Activated CD4-positive, alpha-beta memory T cell treated with anti-CD3 and anti-CD28 coated beads, Interleukin-2, amount 10 ng/mL, durations not matched to agents 7 days and 5 days (primary cell): Measurements from ENCODE around the gene TMC8. TPM values are rescaled to one million over a fixed set of nuclear protein-coding genes. Genes with fewer than 3 reads are reported as not detected.
A peak's percentile ranks its signal among the peaks of the same experiment; 100 is the strongest.

Experiments
- CTCF ChIA-PET: fragments of 350-600 bp; sonication (Branson Sonifier 250); formaldehyde crosslinking; loops from one replicate; lab custom pipeline; 2021; ENCODE audit warnings: antibody characterized with exemption, inconsistent platforms; lab: Charles Lee
- POLR2A ChIA-PET: fragments of 350-600 bp; sonication (Branson Sonifier 250); formaldehyde crosslinking; loops from one replicate; lab custom pipeline; 2021; ENCODE audit warnings: antibody characterized with exemption; lab: Charles Lee
- DNase-seq: peaks from one replicate; pipeline ENCODE4 v3.0.0-alpha.2; 2020
- H3K27ac Mint-ChIP-seq: one replicate; pipeline ENCODE4 v1.8.0; 2021; ENCODE audit warnings: mild to moderate bottlenecking, mixed read lengths
- H3K27me3 Mint-ChIP-seq: one replicate; pipeline ENCODE4 v1.8.0; 2021; ENCODE audit warnings: mixed read lengths
- H3K36me3 Mint-ChIP-seq: one replicate; pipeline ENCODE4 v1.8.0; 2021; ENCODE audit warnings: low read depth, mixed read lengths
- H3K4me1 Mint-ChIP-seq: one replicate; pipeline ENCODE4 v1.8.0; 2021; ENCODE audit warnings: mixed read lengths
- H3K4me3 Mint-ChIP-seq: one replicate; pipeline ENCODE4 v1.8.0; 2021; ENCODE audit warnings: mild to moderate bottlenecking, mixed read lengths
- H3K9me3 Mint-ChIP-seq: one replicate; pipeline ENCODE4 v1.8.0; 2021; ENCODE audit warnings: mixed read lengths
- total RNA-seq, 2 experiments: library from RNA; stranded (reverse); gene quantifications; one replicate each; pipeline ENCODE4 v1.2.3, GENCODE V29; 2021

Gene TMC8
- total RNA-seq, 2 experiments from 2014 or later = 316 to 334 TPM

DNA sequence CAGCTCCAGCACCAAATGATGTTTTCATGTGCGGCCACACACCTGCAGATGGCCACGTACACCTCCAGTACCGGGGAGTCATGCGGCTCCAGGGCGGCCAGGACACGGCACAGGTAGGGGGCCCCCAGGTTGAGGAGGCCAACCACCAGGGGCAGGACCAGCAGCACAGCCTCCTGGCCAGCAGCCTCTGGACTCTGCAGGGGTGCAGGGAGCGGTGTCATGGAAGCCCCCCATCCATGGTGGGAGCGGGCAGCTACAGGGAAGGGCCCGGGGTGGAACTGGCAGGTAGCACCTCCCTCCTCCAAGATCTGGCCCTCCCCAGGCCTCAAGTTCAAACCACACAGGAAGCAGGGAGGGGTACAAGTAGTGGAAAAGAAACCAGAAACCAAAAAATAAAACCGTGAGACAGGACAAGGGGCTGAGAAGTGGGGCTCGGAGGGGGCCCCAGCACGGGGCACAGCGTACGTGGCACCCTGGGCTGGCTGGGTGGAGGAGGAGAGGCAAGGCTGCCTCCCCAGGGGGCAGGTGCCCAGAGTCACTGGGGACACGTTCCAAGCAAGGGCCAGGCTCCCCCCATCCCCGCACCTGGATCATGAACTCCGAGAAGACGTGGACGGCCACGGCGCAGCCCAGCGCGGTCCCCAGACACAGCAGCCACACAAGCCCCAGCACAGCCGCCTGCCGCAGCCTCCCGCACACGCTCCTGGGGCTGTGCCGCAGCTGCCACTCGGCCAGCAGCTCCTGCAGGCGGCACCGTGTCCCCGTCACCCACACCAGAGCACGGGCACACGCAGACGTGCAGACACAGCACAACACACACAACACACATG is 9.4 kb upstream of the TMC8 start:
- Mint-ChIP-seq H3K36me3 (peaks cover 72% of the 10 kb centered on the region), H3K4me1 (peaks cover 66% of the 10 kb centered on the region), H3K4me3 (peak overlapping the region; percentile 84), H3K27me3 (no peaks in the 10 kb centered on the region), H3K9me3 (no peaks in the 10 kb centered on the region), H3K27ac (peak overlapping the region; percentile 88)
- ChIA-PET POLR2A (interaction anchor here (1.1 to 16.9 kb wide), 6 partner anchors 8 to 163 kb away, joined by 3 to 332 read pairs (median 36); partner anchors contain the start of genes BIRC5, TMC6, TMC8 and TNRC6C), CTCF (interaction anchor here (0.9 to 10.1 kb wide), 2 partner anchors 9 to 15 kb away, joined by 4 to 106 read pairs; no protein-coding TSS in a partner anchor)
- peak; percentile 78 for DNase-seq

DNA sequence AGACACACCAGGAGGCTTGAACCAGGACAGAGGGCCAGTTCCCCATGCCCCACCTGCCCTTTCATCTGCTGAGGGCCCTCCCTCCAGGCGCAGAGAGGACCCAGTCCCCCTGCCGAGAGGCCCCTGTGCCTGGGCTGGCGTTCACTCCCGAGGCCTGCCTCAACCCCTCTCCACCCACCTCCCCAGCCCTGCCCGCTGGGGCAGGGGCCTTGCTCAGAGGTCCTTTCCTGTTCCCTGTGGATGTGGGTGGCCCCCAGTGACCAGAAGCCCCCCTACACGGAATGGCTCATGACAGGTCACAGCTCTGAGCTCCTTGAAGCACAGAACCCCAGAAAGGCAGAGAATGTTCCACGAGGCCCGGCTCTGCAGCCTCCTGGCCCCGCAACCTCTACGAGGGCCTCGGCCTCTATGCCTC is 8.8 kb upstream of the TMC8 start:
- no peak for DNase-seq
- POLR2A ChIA-PET = interaction anchor here (1.6 to 16.9 kb wide), 5 partner anchors 7 to 164 kb away, joined by 3 to 332 read pairs (median 68); partner anchors contain the start of genes BIRC5, TMC6, TMC8 and TNRC6C
- Mint-ChIP-seq H3K36me3 (peaks cover 74% of the 10 kb centered on the region), H3K27ac (peak overlapping the region; percentile 88), H3K4me1 (peaks cover 70% of the 10 kb centered on the region), H3K27me3 (no peaks in the 10 kb centered on the region), H3K4me3 (peak overlapping the region; percentile 84), H3K9me3 (no peaks in the 10 kb centered on the region)
- CTCF ChIA-PET = interaction anchor here (0.9 to 10.1 kb wide), 2 partner anchors 9 to 15 kb away, joined by 4 to 106 read pairs; no protein-coding TSS in a partner anchor

DNA sequence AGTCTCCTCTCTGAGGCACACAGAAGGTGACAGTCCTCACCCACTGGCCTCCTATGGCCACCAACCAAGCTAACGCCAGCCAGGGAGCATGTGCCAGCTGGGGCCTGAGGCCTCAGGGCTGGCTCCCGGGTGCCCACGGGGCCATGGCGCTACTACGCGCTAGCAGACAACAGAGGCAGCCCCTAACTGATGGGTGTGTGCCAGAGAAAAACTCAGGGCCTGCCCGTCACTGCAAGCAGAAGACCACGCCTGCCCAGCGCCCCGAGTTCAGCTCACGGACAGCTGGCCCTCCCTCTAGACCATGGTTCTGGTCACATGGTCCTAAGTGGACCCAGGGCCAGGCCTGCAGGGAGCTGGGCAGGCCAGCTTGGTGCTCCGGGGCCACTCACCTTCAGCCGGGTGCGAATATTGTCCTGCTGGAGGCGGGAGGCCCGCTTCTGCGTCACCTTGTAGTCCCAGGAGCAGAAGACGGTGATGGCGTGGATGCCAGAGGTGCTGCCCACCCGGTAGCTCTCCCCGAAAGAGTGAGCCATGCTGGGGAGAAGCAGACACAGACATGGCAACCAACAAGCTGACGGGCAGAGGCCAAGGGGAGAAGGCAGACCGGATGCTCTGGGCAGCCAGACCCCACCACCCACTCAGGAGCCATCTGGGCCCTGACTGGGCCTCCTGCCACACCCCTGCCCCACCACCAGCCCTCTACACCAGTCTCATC is 8.2 kb upstream of the TMC8 start:
- Mint-ChIP-seq H3K9me3 (no peaks in the 10 kb centered on the region), H3K27me3 (no peaks in the 10 kb centered on the region), H3K27ac (peak overlapping the region; percentile 88), H3K4me3 (peak overlapping the region; percentile 84), H3K4me1 (peaks cover 69% of the 10 kb centered on the region), H3K36me3 (peaks cover 77% of the 10 kb centered on the region)
- CTCF ChIA-PET = interaction anchor here (0.9 to 10.1 kb wide), 2 partner anchors 10 to 14 kb away, joined by 4 to 106 read pairs; no protein-coding TSS in a partner anchor
- POLR2A ChIA-PET = interaction anchor here (1.6 to 16.9 kb wide), 5 partner anchors 7 to 164 kb away, joined by 3 to 332 read pairs (median 68); partner anchors contain the start of genes BIRC5, TMC6, TMC8 and TNRC6C
- DNase-seq = peak; percentile 19

DNA sequence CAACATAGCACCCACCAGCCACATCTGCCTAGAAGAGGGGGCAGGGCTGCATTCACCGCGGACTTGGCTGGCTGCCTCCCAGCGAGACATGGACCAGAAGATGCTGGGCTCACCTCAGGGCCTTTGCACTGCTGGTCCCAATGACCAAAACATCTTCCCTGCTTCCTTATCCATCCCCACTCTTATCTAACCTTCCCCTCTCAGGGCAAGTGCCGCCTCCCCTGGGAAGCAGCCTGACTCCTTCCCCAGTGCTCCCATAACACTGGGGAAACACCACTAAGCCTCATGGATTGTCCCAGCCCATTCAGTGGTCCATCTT is 7.7 kb upstream of the TMC8 start:
- Mint-ChIP-seq H3K9me3 (no peaks in the 10 kb centered on the region), H3K36me3 (peaks cover 80% of the 10 kb centered on the region), H3K27me3 (no peaks in the 10 kb centered on the region), H3K27ac (peak overlapping the region; percentile 88), H3K4me1 (peaks cover 69% of the 10 kb centered on the region), H3K4me3 (peak overlapping the region; percentile 84)
- ChIA-PET POLR2A (interaction anchor here (5.8 to 16.9 kb wide), 3 partner anchors 6 to 16 kb away, joined by 68 to 332 read pairs (median 197); partner anchors contain the start of genes TMC6 and TMC8), CTCF (interaction anchor here (10.1 kb wide), 1 partner anchor 14 kb away, joined by 106 read pairs; no protein-coding TSS in a partner anchor)
- DNase-seq = no peak

DNA sequence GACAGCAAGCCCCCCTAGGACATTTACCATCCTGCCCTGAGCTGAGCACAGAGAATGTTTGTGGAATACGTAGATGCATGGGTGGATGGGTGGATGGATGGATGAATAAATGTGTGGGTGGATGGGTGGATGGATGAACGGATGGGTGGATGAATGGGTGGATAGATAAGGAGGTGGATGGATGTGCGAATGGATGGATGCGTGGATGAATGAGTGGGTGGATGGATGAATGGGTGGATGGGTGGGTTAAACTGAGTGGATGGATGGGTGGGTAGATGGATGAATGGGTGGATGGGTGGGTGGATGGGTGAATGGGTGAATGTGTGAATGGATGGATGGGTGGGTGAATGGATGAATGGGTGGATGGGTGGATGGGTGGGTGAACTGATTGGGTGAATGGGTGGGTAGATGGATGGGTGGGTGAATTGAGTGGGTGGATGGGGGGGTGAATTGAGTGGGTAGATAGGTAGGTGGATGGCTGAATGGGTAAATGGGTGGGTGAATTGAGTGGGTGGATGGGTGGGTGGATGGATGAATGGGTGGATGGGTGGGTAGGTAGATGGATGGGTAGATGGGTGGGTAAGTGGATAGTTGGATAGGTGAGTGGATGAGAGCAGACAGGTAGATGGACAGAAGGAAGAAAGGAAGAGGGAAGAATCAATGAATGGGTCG is 7.2 kb upstream of the TMC8 start:
- Mint-ChIP-seq H3K27ac (peak overlapping the region; percentile 88), H3K27me3 (no peaks in the 10 kb centered on the region), H3K36me3 (peaks cover 77% of the 10 kb centered on the region), H3K4me1 (peaks cover 66% of the 10 kb centered on the region), H3K9me3 (no peaks in the 10 kb centered on the region), H3K4me3 (peak overlapping the region; percentile 84)
- POLR2A ChIA-PET = interaction anchor here (5.8 to 16.9 kb wide), 3 partner anchors 6 to 15 kb away, joined by 68 to 332 read pairs (median 197); partner anchors contain the start of genes TMC6 and TMC8
- no peak for DNase-seq
- CTCF ChIA-PET = interaction anchor here (10.1 kb wide), 1 partner anchor 13 kb away, joined by 106 read pairs; no protein-coding TSS in a partner anchor

DNA sequence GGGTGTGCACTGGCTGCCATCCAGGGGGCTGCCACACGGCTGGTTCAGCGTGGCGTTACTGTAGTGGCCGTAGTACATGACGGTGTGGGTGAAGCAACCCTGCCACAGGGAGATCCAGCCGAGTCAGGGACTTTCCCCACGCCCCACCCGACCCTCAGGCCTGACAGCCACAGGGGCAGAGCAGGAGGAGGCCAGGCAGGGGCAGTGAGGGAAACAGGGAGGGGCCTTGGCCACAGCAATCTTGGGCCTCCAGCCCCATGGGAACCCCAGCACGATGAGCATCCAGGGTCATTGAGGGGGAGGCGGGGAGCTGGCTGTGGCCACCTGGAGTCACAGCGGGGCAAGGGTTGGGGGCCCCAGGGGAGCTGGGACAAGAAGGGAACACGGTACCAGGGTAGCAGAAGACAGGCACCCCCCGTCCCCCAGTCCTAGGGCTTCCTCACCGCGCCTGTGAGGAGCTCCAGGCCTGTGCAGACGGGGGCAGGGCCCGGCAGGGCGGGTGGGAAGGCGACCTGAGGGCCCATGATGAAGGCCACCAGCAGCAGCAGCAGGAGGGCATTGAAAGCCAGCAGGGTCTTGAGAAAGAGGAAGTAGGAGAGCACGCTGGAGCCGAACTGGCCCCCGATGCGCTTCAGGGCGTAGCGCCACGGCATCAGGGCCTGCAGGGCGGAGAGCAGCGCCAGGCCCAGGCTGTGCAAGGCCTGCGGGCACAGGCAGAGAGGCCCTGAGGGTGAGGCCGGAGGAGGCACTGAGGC is 6.3 kb upstream of the TMC8 start:
- ChIA-PET CTCF (interaction anchor here (1.2 to 10.1 kb wide), 2 partner anchors 11 to 12 kb away, joined by 5 to 106 read pairs; no protein-coding TSS in a partner anchor), POLR2A (interaction anchor here (15.0 to 16.9 kb wide), 2 partner anchors 12 to 14 kb away, joined by 197 to 332 read pairs; no protein-coding TSS in a partner anchor)
- no peak for DNase-seq
- Mint-ChIP-seq H3K4me3 (peak overlapping the region; percentile 84), H3K9me3 (no peaks in the 10 kb centered on the region), H3K27me3 (no peaks in the 10 kb centered on the region), H3K4me1 (peaks cover 70% of the 10 kb centered on the region), H3K27ac (peak overlapping the region; percentile 54), H3K36me3 (peaks cover 76% of the 10 kb centered on the region)

DNA sequence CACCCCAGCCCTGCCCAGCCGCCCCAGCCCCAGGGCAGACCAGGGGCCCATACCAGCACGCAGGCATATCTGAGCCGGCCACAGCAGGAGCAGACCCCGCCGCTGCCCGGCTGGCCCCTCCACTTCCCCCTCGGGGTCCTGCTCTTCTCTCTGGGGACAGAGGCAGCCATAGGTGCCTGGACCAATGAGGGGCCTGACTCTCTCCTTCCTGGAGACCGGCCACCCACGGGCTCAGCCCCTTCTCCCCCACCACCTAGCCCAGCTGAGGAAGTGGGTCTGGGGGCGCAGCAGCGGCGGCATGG is 5.8 kb upstream of the TMC8 start:
- Mint-ChIP-seq H3K4me1 (peaks cover 71% of the 10 kb centered on the region), H3K4me3 (peak overlapping the region; percentile 88), H3K9me3 (no peaks in the 10 kb centered on the region), H3K27ac (peak overlapping the region; percentile 91), H3K27me3 (no peaks in the 10 kb centered on the region), H3K36me3 (peaks cover 75% of the 10 kb centered on the region)
- DNase-seq = no peak
- ChIA-PET CTCF (interaction anchor here (1.2 to 10.1 kb wide), 2 partner anchors 12 kb away, joined by 5 to 106 read pairs; no protein-coding TSS in a partner anchor), POLR2A (interaction anchor here (0.7 to 16.9 kb wide), 4 partner anchors 12 to 134 kb away, joined by 3 to 332 read pairs (median 100); partner anchors contain the start of gene SYNGR2)

DNA sequence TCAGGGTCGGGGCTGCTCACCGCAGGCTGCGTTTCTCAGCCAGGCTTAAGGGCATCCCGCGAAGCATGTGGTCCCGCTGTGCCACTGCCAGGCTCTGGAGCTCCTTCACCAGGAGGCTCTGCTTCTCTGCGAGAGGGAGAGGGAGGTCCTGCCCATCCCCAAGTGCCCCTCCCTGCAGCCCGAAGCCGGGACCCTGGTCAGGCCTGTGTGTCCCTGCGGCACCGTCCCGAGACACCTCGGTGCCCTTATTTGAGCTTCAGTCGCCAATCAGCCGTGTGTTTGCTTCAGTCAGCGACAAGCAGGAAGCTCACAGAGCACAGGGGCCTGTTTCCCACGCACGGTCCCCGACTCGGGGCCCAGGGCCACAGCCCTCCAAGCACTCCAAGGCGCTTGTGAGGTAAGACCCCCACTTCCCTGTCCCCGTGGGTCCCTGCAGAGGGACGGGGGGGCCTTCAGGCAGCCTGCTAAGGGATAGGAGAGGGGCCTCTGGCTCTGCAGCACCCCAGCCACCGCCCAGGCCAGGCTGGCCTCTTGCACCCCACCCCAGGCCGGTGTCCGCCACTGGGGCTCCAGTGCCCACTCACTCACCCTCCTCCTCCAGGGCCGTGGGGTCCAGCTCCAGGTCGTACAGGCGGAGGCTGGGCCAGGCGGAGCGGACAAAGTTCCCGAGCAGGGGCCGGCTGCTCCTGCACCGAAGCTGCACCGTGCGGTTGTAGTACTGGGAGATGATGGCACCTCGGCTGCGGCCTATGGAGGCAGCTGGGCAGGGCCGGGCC is 5.2 kb upstream of the TMC8 start:
- DNase-seq = peak; percentile 52
- POLR2A ChIA-PET = interaction anchor here (0.7 to 16.9 kb wide), 4 partner anchors 13 to 133 kb away, joined by 3 to 332 read pairs (median 100); partner anchors contain the start of gene SYNGR2
- Mint-ChIP-seq H3K4me1 (peaks cover 72% of the 10 kb centered on the region), H3K4me3 (peak overlapping the region; percentile 88), H3K27ac (peak overlapping the region; percentile 91), H3K36me3 (peaks cover 74% of the 10 kb centered on the region), H3K27me3 (no peaks in the 10 kb centered on the region), H3K9me3 (no peaks in the 10 kb centered on the region)
- CTCF ChIA-PET = interaction anchor here (1.0 to 10.1 kb wide), 4 partner anchors 9 to 51 kb away, joined by 4 to 106 read pairs (median 8); no protein-coding TSS in a partner anchor

DNA sequence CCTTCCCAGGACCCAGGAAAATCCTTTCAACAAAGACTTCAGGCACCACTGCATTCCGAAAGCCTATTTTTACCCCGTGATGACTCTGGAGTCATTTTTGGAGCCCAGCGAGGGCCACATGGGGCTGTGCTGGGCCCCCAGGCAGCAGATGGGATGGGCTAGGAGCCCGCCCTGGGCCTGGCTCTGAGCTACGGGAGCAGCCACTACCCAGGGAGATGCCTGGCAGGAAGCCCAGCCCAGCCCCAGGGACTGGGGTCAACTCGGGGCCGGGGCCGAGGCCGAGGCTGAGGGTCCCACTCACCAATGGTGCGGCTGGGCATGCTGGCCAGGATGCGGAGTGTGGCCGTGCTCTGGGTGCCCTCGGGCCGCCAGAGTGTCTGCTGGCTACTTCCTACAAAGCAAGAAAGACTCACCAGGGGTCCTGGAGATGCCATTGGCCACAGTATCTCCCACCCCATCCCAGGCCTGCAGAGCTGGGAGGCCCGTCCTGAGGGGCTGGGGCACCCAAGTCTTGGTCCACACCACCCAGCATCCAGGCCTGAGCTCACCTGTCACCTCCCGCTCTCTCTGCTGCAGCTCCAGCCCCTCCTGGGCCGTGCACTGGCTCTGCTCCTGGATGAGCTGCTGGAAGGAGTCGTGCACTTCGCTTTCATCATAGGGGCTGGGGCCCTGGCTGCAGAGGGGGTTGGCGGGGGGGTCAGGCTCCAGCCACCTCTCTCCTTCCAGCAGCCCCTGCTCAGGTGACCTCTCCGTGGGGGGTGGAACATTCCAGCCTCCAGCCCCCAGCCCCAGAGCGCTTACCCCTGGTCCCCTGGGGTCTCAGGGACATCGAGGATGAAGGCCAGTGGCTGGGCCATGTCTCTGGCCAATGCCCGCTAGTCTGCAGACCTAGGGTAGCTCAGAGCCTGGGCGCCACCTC is 4.3 kb upstream of the TMC8 start:
- Mint-ChIP-seq H3K9me3 (no peaks in the 10 kb centered on the region), H3K4me1 (peaks cover 63% of the 10 kb centered on the region), H3K36me3 (peaks cover 72% of the 10 kb centered on the region), H3K27me3 (no peaks in the 10 kb centered on the region), H3K27ac (peak overlapping the region; percentile 91), H3K4me3 (peak overlapping the region; percentile 88)
- DNase-seq = no peak
- POLR2A ChIA-PET = interaction anchor here (1.8 to 16.9 kb wide), 5 partner anchors 6 to 681 kb away, joined by 5 to 332 read pairs (median 68); no protein-coding TSS in a partner anchor
- CTCF ChIA-PET = interaction anchor here (1.0 to 10.1 kb wide), 5 partner anchors 10 to 106 kb away, joined by 3 to 106 read pairs (median 9); no protein-coding TSS in a partner anchor

DNA sequence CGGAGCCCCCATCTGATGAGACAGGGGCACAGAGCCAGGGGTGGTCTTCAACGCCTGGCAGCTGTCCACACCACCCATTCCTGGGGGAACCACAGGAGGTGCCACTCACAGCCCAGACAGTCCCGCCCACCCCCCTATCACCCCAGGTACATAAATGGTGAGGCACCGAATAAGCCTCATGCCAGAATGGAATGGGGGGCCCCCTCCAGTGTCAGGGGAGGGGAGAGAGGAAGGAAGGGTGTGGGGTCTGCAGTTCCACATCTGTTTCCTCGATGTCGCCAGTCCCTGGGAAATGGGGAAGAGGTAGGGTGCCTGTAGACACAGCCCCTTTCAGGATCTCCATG is 3.7 kb upstream of the TMC8 start:
- Mint-ChIP-seq H3K27me3 (no peaks in the 10 kb centered on the region), H3K27ac (peak overlapping the region; percentile 91), H3K4me1 (peaks cover 57% of the 10 kb centered on the region), H3K36me3 (peaks cover 67% of the 10 kb centered on the region), H3K4me3 (peak overlapping the region; percentile 88), H3K9me3 (no peaks in the 10 kb centered on the region)
- ChIA-PET CTCF (interaction anchor here (0.7 to 10.1 kb wide), 5 partner anchors 10 to 107 kb away, joined by 3 to 106 read pairs (median 9); partner anchors contain the start of gene TK1), POLR2A (interaction anchor here (1.8 to 16.9 kb wide), 5 partner anchors 7 to 682 kb away, joined by 5 to 332 read pairs (median 68); no protein-coding TSS in a partner anchor)
- no peak for DNase-seq
